GM21447 (cell line): ENCODE results near the gene TUBGCP4.

ENCODE experiments used
- ATAC-seq: cut with Tn5 transposase; IDR thresholded peaks from one replicate; pipeline ENCODE4 v1.9.1; 2021; ENCODE audit not compliant: unreplicated experiment

TUBGCP4 gene

DNA sequence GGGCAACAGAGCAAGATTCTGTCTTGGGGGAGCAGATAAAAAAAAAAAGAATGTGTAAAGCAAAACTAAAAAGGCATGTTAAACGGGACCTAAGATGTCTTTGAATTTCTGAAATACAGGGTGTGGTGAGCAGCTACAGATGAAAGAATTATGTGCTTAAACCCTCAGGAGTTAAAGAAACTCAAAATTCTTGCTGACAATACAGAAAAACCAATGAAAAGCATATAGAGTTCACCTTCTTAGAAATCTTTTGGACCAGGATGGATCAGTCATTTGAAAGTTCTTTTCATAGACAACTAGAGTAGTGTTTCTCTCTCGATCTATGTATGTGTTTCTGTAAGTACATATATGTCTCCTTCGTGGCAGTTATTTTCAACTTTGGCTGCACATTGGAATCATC, 31.4 kb downstream of the TUBGCP4 start:
- ATAC-seq: no peak

DNA sequence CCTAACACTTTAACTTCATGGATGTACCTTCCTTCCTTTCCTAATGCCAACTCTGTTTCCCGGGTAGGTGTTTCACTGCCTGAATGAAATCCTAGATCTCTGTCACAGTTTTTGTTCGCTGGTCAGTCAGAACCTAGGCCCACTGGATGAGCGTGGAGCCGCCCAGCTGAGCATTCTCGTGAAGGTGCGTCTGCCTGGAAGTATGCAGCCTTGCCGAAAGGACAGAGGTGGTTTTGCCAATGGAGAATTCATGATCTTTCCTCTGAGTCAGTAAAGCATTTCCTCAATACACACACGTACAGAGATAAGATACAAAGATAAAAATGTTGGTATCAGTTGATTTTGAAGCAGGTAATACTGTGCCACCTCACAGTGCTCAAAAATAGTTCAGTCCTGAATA, 32.7 kb downstream of the TUBGCP4 start:
- ATAC-seq: no peak

DNA sequence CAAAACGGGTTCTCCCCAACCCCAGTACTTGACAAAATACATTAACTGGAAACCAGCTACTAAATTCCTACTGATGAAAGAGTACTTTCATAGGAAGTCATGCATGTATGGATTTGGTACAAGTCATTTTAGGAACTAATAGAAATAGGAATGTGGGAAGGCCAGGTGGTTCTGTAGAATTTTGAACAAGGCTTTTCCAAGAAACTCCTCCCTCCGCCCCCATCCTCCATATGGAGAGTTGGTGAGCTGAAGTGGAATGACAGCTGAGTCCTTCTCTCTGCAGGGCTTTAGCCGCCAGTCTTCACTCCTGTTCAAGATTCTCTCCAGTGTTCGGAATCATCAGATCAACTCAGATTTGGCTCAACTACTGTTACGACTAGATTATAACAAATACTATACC, 33.2 kb downstream of the TUBGCP4 start:
- ATAC-seq: no peak

DNA sequence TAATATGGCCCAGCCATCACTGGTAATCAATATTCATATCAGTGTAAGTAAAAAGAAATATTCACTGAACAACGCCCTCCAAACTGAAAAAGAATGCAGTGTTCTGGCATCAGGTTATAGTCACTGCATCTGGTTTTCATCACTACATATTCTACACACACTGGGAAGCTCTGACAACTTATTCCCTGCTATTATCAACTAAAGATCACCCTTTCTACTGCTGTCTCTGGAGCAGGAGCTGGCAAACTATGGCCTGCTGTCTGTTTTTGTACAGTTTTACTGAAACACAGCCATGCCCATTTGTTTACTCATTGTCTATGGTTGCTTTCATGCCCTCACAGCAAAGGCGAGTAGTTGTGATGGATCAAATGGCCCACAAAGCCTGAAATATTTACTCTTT, 35.3 kb downstream of the TUBGCP4 start:
- no peak for ATAC-seq

DNA sequence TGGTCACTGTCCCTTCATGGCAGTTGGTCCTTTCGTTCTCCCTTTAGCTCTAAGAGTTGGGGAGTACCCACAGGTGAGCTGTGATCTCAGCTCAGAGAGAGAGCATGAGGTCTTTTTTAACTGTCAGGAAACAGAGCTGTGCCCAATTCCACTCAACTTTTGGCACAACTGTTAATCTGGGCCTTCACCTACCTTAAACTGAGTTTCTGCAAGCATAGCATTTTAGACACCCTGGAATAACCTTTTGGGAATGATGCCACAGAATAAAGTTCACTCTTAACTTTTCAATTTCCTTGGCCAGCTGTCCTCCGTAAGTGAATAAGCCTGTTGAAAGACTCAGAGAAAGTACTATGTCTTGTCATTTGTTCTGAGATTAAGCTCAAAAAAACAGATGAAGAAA, 35.9 kb downstream of the TUBGCP4 start:
- no peak for ATAC-seq

DNA sequence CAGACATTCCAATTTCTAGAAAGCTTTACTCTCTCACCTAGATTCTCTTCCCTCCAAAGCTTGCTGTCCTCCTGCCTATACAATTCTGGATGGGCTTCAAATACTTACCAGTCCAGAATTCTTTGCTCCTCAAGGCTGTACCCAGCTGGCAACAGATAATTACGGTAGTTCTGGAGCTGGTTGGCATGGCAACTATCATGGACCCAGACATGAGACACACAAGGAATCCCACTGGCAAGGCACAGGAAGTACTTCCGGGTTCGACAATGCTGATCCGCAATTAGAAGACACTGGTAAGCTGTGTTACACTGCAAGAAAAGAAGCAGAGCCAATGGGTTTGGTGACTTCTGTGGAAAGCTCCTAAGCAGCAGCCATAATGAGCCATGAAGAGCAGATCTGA, 37.9 kb downstream of the TUBGCP4 start:
- ATAC-seq: no peak

DNA sequence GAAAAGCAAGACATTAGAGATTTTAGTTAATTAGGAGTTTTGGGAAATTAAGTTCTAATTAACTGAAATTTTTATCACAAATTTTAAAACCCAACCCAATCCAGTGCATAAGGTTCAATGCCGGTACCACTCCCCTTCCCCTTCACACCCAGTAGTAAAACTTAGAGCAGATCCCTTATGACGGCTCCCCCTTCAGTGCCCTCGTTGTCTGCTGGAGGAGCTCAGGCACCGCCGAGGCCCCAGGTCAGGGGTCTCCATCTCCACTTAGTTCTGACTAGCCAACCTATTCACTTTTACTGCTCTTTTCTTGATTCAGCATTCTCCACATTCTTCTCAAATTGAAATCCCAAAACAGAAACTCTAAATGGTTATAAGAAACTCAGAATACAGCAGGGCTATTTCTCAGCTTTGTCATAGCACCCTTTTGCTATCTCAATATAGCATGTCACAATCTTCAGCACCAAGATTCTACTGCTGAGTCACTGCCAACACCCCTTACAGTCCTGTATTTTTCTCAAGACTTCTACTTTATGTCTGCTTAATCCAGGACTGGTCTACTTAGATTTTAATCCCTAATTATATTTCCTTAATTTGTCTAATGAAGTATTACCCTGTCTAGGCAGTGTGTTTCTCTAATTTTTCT, 39.8 kb downstream of the TUBGCP4 start:
- ATAC-seq: no peak

DNA sequence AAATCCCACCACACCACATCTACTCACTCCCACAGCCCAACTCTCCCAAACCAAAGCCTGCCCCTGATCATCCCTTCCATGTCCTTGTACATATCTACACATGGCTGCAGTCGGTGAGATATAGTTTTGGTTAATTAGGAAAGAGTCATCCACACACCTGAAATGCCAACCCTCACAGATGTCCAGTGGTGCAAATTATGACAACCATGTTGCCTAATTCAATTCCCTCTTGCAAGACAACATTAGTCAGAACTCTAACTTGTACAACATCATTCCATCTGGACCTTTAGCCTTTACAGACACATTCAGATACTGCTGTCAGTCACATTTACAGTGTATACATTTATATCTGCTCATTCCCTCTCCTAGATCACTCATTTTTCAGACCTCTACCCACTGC, 41.2 kb downstream of the TUBGCP4 start:
- ATAC-seq: no peak

DNA sequence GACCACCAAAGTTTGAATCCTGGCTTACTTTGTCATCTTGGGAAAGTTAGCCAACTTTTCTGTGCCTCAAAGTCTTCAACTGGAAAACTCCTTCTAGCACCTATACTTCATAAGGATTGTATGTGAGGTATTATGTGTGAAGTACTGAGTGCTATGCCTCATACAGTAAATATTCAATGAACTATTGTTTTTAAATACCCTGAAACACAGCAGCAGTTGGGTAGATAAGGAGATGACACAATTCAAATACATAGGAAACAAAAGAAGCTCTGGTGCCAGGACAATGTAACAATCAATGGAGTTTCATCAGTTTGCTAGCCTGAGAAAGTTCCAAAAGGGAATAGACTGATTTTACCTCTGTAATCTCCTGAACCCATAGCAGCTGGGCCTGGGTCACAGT, 43.3 kb downstream of the TUBGCP4 start:
- ATAC-seq: no peak

DNA sequence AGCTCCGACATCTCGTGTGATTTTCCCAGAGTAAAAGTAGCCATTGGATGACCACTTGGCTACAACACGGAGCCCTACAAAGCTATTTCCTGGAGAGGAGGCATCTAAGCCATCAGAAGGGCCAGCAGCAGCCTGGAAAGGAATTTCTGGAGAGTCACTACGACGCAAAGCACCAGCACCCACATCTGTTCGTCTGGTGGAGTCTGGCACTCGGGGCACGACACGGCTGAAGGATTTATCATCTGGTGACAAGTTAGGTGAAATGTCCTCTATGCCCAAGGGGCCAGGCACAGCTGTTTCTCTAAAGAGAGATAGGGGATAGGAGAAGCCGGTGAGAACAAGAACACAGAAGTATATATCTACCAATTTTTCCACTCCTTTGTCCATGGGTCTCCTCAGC, 49.5 kb downstream of the TUBGCP4 start:
- ATAC-seq: no peak

DNA sequence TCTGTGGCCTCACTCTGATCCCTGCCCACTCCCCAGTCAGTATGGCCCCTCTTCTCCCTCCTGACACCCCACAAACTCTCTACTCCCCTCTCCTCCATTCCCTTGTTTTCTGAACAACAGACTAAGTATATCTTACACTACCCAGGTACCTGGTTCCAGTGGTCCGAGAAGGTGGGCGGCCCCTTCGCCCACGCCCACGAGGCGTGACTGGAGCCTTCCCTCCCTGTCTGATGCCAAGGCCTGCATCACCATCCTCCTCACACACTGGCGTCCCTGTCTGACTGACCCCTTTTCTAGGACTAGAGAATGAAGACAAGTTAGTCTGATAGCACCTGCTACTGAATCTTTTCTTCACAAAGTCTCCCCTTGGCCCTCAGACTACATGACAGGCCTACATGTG, 50.0 kb downstream of the TUBGCP4 start:
- ATAC-seq: no peak

DNA sequence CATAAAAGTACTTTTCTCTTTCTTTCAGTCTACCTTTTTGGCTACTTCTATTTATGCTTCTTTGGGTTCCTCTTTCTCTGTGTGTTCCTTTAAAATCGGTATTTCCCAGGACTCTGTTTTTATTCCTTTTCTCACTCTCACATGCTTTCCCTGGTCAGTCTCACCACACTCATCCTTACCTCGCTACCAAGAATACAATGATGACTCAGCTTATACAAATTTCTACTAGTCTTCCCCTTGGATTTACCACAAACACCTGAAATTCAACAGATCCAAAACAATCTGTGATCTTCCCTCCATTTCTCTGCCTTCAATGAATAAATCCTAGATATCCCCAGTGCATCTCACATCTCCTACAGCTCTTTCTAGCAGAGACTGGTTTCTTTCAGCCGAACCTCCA, 52.9 kb downstream of the TUBGCP4 start:
- no peak for ATAC-seq

DNA sequence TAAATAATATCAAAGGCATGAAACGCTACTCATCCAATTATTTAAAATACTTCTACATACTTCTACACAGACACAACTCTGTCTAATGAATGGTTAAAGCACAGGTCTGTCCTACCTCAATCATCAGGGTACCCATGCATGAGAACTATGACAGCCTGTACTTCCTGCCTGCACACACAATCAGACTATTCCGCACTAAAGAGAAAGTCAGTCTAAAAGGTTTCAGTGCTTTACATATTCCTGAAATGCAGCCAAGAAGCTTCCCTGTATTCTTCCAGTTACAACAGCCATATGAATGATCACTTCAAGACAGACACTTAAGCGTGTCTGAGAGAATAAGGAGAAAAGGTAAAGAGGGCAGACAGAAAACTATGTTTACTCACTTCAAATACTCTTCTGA, 58.8 kb downstream of the TUBGCP4 start:
- ATAC-seq: no peak

DNA sequence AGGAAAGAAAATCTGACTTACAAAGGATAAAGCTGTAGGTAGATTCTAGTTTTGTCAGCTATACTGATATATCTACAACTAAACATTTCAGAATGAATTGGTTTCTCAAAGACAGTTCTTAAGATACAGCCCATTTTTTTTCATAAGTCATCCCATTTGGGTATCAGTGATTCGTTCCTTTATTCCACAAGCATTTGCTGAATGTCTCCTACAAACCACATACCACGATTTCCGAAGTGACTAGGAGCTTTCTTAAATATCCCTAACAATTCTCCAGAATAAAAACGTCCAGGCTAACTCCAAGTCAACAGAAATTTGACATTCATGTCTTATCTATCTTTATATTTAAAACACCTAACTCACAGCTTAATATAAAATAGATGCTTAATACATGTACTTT, 62.3 kb downstream of the TUBGCP4 start:
- no peak for ATAC-seq

DNA sequence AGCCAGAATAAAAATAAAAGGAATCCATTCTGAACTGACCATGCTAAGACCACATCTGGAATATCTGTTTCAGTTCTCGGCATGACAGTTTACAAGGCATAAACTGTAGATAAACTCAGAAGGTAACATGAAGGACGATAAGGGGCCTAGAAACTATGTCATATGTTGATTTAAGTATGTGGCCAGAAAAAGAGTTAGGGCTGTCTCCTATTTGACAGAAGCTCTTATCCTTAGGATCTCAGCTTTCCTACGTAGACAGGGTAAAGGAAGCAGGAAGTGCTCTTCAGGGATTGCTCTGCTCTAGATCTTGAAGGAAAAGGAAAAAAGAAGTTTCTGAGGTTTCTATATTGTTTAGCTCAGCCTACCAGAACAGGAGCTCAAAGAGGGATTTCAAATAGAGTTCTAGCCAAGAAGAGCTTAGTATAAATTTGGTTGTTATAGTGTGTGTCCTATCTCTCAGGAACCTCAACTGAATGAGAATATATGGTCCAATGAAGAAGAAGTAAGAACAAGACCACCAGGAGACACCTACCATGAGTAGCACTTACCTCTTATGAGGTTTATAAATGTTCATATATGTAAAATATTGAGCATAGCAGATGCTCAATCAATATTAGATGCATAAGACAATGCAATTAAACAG, 62.9 kb downstream of the TUBGCP4 start:
- no peak for ATAC-seq

DNA sequence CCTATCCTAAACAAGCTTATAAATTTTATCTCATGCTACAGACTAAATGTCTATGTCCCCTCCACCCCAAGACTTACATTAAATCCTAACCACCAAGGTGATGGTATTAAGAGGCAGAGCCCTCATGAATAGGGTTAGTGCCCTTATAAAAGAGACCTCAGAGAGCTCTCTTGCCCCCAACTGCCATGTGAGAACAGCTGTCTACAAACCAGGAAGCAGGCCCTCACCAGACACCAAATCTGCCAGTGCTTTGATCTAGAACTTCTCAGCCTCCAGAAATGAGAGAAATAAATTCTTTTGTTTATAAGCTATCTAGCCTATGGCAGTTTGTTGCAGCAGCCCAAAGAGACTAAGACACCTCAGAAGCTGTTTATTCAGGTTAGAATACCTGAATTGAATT, 63.5 kb downstream of the TUBGCP4 start:
- no peak for ATAC-seq

DNA sequence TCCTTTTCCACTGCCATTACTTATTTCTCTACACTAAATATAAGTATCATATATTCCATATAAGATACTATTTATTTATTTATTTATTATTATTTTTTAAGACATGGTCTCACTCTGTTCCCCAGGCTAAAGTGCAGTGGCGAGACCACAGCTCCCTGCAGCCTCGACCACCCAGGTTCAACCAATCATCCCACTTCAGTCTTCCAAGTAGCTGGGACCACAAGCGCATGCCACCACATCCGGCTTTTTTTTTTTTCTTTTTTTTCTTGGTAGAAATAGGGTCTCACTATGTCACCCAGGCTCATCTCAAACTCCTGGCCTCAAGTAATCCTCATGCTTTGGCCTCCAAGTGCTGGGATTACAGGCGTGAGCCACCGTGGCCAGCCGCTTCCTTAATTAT, 65.5 kb downstream of the TUBGCP4 start:
- ATAC-seq: no peak

DNA sequence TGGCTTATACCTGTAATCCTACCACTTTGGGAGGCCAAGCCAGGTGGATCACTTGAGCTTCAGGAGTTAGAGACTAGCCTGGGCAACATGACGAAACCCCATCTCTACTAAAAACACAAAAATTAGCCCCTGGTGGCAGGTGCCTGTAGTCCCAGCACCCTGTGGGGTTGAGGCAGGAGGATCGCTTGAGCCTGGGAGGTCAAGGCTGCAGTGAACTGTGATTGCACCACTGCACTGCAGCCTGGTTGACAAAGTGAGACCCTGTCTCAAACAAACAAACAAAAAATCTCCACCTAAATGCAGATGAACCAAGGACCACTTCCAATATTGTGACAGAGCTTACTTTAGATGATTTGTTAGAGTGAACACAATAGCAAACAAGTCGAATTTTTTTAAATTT, 68.4 kb downstream of the TUBGCP4 start:
- no peak for ATAC-seq

DNA sequence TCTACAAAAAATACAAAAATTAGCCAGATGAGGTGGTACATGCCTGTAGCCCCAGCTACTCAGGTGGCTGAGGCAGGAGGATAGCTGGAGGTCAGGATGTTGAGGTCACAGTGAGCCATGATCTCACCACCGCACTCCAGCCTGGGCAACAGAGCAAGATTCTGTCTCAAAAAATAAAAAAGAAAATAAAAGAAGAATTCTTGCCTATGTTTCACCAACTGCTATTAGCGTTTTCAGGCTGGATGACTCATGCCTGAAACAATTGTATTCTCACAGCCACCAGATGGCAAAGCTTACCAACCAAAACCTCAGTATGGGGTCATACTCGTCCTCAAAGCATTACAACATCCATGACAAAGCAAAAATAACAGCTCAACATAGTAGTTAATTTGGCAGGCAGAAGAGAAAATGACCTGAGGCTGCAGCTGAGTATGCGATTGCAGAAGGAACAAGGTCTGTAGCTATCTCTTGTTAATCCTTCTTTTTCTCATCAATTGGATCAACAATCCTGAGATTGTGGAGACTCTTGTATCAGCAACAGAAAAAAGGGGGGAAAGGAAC, 69.9 kb downstream of the TUBGCP4 start:
- no peak for ATAC-seq

DNA sequence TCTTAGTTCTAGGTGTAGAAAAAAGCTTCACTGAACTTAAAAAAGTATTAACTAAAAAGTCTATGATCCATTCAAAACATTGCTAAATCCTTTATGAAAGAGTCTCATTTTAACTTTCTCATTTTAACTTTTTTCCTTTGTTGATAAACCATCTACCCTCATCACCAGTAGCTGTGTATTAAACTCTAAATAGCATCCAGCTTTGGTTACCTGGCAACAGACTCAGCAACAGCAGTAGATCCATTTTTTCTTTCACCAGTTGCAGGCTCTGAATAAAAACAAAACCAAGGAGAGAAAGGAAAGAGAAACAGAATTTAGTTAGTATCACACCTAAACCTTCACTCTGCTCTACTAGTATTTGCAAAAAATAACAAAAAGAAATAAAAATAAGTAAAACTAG, 70.4 kb downstream of the TUBGCP4 start:
- ATAC-seq: no peak

DNA sequence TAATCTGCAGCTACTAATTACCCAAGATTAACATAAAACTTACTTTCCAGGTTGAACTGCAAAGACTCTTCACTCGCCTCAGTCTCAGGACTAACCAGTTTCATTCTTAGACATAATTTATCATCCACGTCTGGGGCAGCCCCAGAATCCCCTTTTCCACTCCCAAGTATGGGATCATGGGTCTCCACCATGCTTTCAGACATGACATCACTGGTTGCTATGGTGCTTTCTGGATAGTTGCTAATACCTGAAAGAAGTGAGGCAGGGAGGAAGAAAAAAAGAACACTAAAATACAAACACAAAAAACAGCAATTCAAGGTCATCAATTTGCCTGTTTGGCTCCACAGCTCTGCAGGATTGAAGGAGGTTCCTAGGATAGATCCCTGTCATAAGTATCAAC, 75.4 kb downstream of the TUBGCP4 start:
- ATAC-seq: no peak

DNA sequence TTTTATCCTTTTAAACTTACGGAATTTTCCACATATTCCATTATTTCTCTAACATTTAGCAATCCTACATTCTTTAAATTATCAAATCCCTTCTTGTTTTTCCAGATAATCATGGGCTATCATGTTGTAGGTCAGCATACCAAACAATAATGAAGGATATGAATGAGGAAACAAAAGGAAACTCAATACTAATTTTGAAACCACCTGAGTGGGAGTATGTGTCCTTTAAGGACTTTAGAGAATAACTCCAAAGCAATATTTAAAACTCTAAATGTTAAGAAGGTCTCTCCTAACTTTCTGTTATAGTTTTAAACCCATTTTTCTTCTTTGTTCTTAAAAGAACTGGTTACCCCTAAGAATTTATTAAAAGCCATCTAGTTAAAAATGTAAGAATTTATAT, 79.1 kb downstream of the TUBGCP4 start:
- no peak for ATAC-seq
